Measurements from ENCODE around the gene TIAM1.

TIAM1 gene

DNA sequence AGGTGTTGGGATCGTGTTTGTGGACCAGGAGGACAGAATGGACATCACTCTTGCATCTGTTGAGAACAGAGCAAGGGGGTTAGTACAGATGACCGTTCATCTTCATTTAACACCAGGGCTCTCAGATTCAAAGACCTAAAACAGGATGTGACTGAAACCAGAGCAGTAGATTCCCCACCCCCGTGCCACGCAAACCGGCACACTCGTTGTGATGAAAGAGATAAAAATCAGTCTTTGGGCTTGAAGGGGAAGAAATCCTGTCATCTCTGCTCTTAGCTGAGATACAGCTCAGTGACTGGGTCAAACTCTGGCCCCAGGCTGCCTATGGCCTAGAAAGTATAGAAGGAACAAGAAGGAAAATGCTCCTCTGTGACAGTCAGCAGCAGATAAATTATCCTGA lies 159.6 kb downstream of the TIAM1 start:
- no peak overlapping the region for H3K4ac ChIP-seq (ENCODE audit: low read length)
- no peak overlapping the region for H3K18ac ChIP-seq (ENCODE audit: low read length)
- no peaks in the 10 kb centered on the region for H3K79me1 ChIP-seq (ENCODE audit: low read depth, low read length)
- no peak overlapping the region for H2BK5ac ChIP-seq (ENCODE audit: low read length)
- H2BK15ac ChIP-seq (ENCODE audit: low read length), result no peak overlapping the region
- no peak overlapping the region for H3K4me2 ChIP-seq (ENCODE audit: insufficient read depth, low read length, poor library complexity, severe bottlenecking)
- H3K27ac ChIP-seq (replicated peaks; ENCODE audit: low read length), result no peak overlapping the region
- no peak overlapping the region for H3K4me3 ChIP-seq (ENCODE audit: low read length in 2 of 2)
- no peak overlapping the region for H2BK120ac ChIP-seq (ENCODE audit: low read depth, low read length)
- no peak overlapping the region for H2AFZ ChIP-seq (ENCODE audit: low read length)
- no CpG with 5 or more reads among the region's 6 CpGs for WGBS, 2 donors (ENCODE audit: extremely low coverage in 2 of 2, insufficient read length in 2 of 2, insufficient replicate concordance in 1 of 2)
- H3K36me3 ChIP-seq (replicated peaks in 1 of 2; ENCODE audit: control insufficient read depth in 2 of 2, insufficient read depth in 2 of 2, low read length in 2 of 2), result peaks cover 9 to 45% of the 10 kb centered on the region in 2 donors
- no peaks in the 10 kb centered on the region for H3K9me3 ChIP-seq (replicated peaks in 1 of 2; ENCODE audit: control insufficient read depth in 2 of 2, insufficient read depth in 1 of 2, low read depth in 1 of 2, low read length in 2 of 2)
- no peak overlapping the region for H2BK12ac ChIP-seq (ENCODE audit: low read length)
- H2AK5ac ChIP-seq (ENCODE audit: low read depth, low read length), result no peak overlapping the region
- no peak overlapping the region for H3K9ac ChIP-seq (ENCODE audit: low read depth, low read length, poor library complexity)
- no peak overlapping the region for H3K23ac ChIP-seq (ENCODE audit: low read depth, low read length, poor library complexity)
- no peak for DNase-seq (ENCODE audit: low spot score)
- H4K91ac ChIP-seq (ENCODE audit: low read depth, low read length, poor library complexity), result no peak overlapping the region
- no peaks in the 10 kb centered on the region for H3K4me1 ChIP-seq (ENCODE audit: control insufficient read depth in 2 of 2, insufficient read depth in 1 of 2, low read depth in 1 of 2, low read length in 2 of 2)
- H4K8ac ChIP-seq (ENCODE audit: low read depth, low read length), result no peak overlapping the region
- no peak overlapping the region for H3K14ac ChIP-seq (ENCODE audit: low read length)
- no peaks in the 10 kb centered on the region for H3K27me3 ChIP-seq (ENCODE audit: control insufficient read depth in 3 of 3, insufficient read depth in 3 of 3, low read depth in 1 of 3, low read length in 3 of 3)

DNA sequence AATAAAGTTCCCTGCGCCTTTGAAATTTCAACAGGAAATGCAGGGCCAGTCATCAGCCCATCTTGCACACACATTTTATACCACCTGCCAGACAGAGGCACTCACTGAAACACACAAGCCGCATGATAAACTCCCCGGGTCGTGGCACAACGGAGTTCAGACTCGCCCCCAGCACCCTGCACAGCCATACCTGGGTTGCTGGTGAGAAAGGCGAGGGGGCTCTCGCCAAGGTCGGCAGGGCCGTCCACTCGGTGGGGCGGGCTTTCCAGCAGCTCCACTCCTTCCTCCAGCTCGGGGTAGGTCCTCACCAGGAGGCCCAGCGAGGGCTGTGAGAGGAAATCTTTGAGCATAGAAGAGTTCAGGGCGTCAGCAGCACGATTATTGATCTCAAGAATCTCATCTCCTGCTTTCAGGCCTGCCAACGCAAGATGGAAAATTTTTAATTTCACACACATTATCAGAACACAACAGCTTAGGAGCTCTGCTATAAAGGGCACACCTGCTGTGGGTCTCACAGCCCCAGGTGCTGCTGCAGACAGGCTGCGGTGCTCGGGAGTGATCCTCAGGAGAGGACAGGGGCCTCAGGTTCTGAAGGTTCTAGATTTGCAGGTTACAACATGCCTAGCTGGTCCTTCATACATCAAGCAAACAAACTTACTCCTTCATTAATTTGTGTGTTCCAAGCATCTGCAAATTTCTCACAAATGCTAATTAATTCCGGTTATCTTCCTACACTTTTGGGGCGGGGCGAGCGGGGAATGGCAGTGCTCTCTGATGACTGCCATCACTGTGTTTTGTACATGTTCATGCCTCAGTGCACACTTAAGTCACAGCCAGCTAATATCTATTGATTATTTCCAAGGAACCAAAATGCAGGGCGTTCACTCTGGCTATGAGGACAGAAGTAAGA lies 161.6 kb downstream of the TIAM1 start:
- H3K4me3 ChIP-seq (ENCODE audit: low read length in 2 of 2), result no peak overlapping the region
- no peak overlapping the region for H3K23ac ChIP-seq (ENCODE audit: low read depth, low read length, poor library complexity)
- no peaks in the 10 kb centered on the region for H3K79me1 ChIP-seq (ENCODE audit: low read depth, low read length)
- H2AK5ac ChIP-seq (ENCODE audit: low read depth, low read length), result no peak overlapping the region
- H2BK12ac ChIP-seq (ENCODE audit: low read length), result no peak overlapping the region
- H2BK120ac ChIP-seq (ENCODE audit: low read depth, low read length), result no peak overlapping the region
- peaks cover 9 to 43% of the 10 kb centered on the region in 2 donors for H3K36me3 ChIP-seq (replicated peaks in 1 of 2; ENCODE audit: control insufficient read depth in 2 of 2, insufficient read depth in 2 of 2, low read length in 2 of 2)
- no peak overlapping the region for H3K4me2 ChIP-seq (ENCODE audit: insufficient read depth, low read length, poor library complexity, severe bottlenecking)
- H2BK5ac ChIP-seq (ENCODE audit: low read length), result no peak overlapping the region
- no CpG with 5 or more reads among the region's 24 CpGs for WGBS, 2 donors (ENCODE audit: extremely low coverage in 2 of 2, insufficient read length in 2 of 2, insufficient replicate concordance in 1 of 2)
- no peak overlapping the region for H3K27ac ChIP-seq (replicated peaks; ENCODE audit: low read length)
- no peak for DNase-seq (ENCODE audit: low spot score)
- H2AFZ ChIP-seq (ENCODE audit: low read length), result no peak overlapping the region
- H3K4me1 ChIP-seq (ENCODE audit: control insufficient read depth in 2 of 2, insufficient read depth in 1 of 2, low read depth in 1 of 2, low read length in 2 of 2), result no peaks in the 10 kb centered on the region
- no peak overlapping the region for H3K4ac ChIP-seq (ENCODE audit: low read length)
- no peak overlapping the region for H4K91ac ChIP-seq (ENCODE audit: low read depth, low read length, poor library complexity)
- H3K18ac ChIP-seq (ENCODE audit: low read length), result no peak overlapping the region
- no peaks in the 10 kb centered on the region for H3K9me3 ChIP-seq (replicated peaks in 1 of 2; ENCODE audit: control insufficient read depth in 2 of 2, insufficient read depth in 1 of 2, low read depth in 1 of 2, low read length in 2 of 2)
- H3K9ac ChIP-seq (ENCODE audit: low read depth, low read length, poor library complexity), result no peak overlapping the region
- no peaks in the 10 kb centered on the region for H3K27me3 ChIP-seq (ENCODE audit: control insufficient read depth in 3 of 3, insufficient read depth in 3 of 3, low read depth in 1 of 3, low read length in 3 of 3)
- no peak overlapping the region for H3K14ac ChIP-seq (ENCODE audit: low read length)
- no peak overlapping the region for H2BK15ac ChIP-seq (ENCODE audit: low read length)
- H4K8ac ChIP-seq (ENCODE audit: low read depth, low read length), result no peak overlapping the region

DNA sequence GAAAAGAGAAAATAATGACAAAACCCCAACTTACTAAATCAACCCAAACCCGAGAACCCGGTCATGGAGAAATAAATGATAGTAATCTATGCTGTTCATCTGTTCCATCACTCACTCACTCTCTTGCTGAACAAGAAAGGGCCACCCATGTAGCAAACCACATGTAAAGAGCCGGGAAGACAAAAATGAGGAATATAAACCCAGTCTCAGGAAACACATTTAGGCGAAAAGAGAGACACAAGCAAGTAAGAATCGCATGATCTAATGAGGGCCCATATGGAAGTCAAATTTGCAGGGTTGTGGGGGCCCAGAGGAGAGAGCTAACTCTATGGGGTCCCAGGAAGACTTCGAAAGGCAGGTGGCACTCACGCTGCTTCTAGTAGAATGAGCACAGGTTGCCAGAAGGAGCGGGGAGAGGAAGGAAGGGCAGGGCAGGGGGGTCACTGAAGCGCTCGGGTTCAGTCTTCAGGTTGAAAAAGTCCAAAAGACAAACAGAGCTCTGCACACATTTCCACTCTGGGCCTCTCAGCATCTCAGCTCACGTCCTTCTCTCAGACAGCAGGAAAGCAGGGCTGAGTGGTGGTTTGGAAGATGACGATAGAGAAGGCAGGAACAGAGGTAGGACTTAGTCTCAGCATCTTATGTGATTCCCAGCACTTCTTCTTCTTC lies 162.8 kb downstream of the TIAM1 start:
- H2AFZ ChIP-seq (ENCODE audit: low read length), result no peak overlapping the region
- H3K79me1 ChIP-seq (ENCODE audit: low read depth, low read length), result no peaks in the 10 kb centered on the region
- H2BK5ac ChIP-seq (ENCODE audit: low read length), result no peak overlapping the region
- DNase-seq (ENCODE audit: low spot score), result no peak
- H3K14ac ChIP-seq (ENCODE audit: low read length), result no peak overlapping the region
- H2BK12ac ChIP-seq (ENCODE audit: low read length), result no peak overlapping the region
- no peak overlapping the region for H3K23ac ChIP-seq (ENCODE audit: low read depth, low read length, poor library complexity)
- H3K27ac ChIP-seq (replicated peaks; ENCODE audit: low read length), result no peak overlapping the region
- peaks cover 7 to 35% of the 10 kb centered on the region in 2 donors for H3K36me3 ChIP-seq (replicated peaks in 1 of 2; ENCODE audit: control insufficient read depth in 2 of 2, insufficient read depth in 2 of 2, low read length in 2 of 2)
- H2AK5ac ChIP-seq (ENCODE audit: low read depth, low read length), result no peak overlapping the region
- no peaks in the 10 kb centered on the region for H3K9me3 ChIP-seq (replicated peaks in 1 of 2; ENCODE audit: control insufficient read depth in 2 of 2, insufficient read depth in 1 of 2, low read depth in 1 of 2, low read length in 2 of 2)
- H4K8ac ChIP-seq (ENCODE audit: low read depth, low read length), result no peak overlapping the region
- no peak overlapping the region for H3K9ac ChIP-seq (ENCODE audit: low read depth, low read length, poor library complexity)
- no peak overlapping the region for H3K18ac ChIP-seq (ENCODE audit: low read length)
- H4K91ac ChIP-seq (ENCODE audit: low read depth, low read length, poor library complexity), result no peak overlapping the region
- H2BK120ac ChIP-seq (ENCODE audit: low read depth, low read length), result no peak overlapping the region
- no peaks in the 10 kb centered on the region for H3K27me3 ChIP-seq (ENCODE audit: control insufficient read depth in 3 of 3, insufficient read depth in 3 of 3, low read depth in 1 of 3, low read length in 3 of 3)
- WGBS, 2 donors (ENCODE audit: extremely low coverage in 2 of 2, insufficient read length in 2 of 2, insufficient replicate concordance in 1 of 2), result no CpG with 5 or more reads among the region's 12 CpGs
- H3K4me1 ChIP-seq (ENCODE audit: control insufficient read depth in 2 of 2, insufficient read depth in 1 of 2, low read depth in 1 of 2, low read length in 2 of 2), result no peaks in the 10 kb centered on the region
- no peak overlapping the region for H3K4me2 ChIP-seq (ENCODE audit: insufficient read depth, low read length, poor library complexity, severe bottlenecking)
- no peak overlapping the region for H2BK15ac ChIP-seq (ENCODE audit: low read length)
- no peak overlapping the region for H3K4me3 ChIP-seq (ENCODE audit: low read length in 2 of 2)
- H3K4ac ChIP-seq (ENCODE audit: low read length), result no peak overlapping the region
